HCT116 (cell line): ENCODE results near the gene BTBD16. TPM values are rescaled to one million over a fixed set of nuclear protein-coding genes. Genes with fewer than 3 reads are reported as not detected.

Experiments
- ATAC-seq: fragments of 200-7000 bp; cut with Tn5 transposase; 2 replicates; pipeline ENCODE4 v1.9.1; 2020; ENCODE audit warnings: mild to moderate bottlenecking, moderate library complexity
- BruUV-seq: library from RNA; stranded (reverse); fragments of 400-500 nt; replicated peaks from 2 replicates; lab custom pipeline; 2021; lab: Mats Ljungman, UMichigan
- CTCF ChIA-PET: fragments of 300-600 bp; sonication (Branson Sonifier 250); formaldehyde crosslinking; loops from one replicate; lab custom pipeline; 2021; ENCODE audit warnings: antibody characterized with exemption; lab: Charles Lee
- POLR2A ChIA-PET: fragments of 300-600, 350-600 bp; sonication (Branson Sonifier 250); formaldehyde crosslinking; loops from one replicate; lab custom pipeline; 2021; ENCODE audit warnings: antibody characterized with exemption; lab: Charles Lee
- RAD21 ChIA-PET, 2 experiments: fragments of 300-600 bp; sonication (Branson Sonifier 250); formaldehyde crosslinking; loops; one replicate each; lab custom pipeline; 2023; ENCODE audit warnings: low total read pairs in 2 of 2; ENCODE audit not compliant: uncharacterized antibody in 2 of 2, unreplicated experiment in 2 of 2, low non-redundant PET in 1 of 2; lab: Charles Lee
- DNase-seq: peaks from one replicate; pipeline ENCODE4 v3.0.0-alpha.2; 2010; ENCODE audit warnings: low read depth, low spot score
- H2AFZ ChIP-seq: fragments of 200-600 bp; shearing (Covaris generic), sonication (generic); 2 replicates; pipeline ENCODE4 v1.6.1; 2017; ENCODE audit warnings: low read depth, mixed run types, mixed read lengths, antibody characterized with exemption, low read length; ENCODE audit not compliant: poor library complexity, severe bottlenecking
- H3K27ac ChIP-seq: 2 replicates; pipeline ENCODE4 v1.5.1; 2012; ENCODE audit warnings: low read depth, low read length
- H3K27me3 ChIP-seq: fragments of 200-600 bp; sonication (generic); 2 replicates; pipeline ENCODE4 v1.6.1; 2016; ENCODE audit warnings: mixed run types, low read length, mixed read lengths; ENCODE audit not compliant: insufficient read depth
- H3K36me3 ChIP-seq, 2 experiments: fragments of 200-500 bp in 1 of 2; fragments of 200-600 bp in 1 of 2; sonication (Bioruptor generic) in 1 of 2; sonication (generic) in 1 of 2; 2 replicates each; pipeline versions ENCODE4 v1.5.1 to v1.6.1; 2014 to 2016; ENCODE audit warnings: low read length in 2 of 2, inconsistent platforms in 1 of 2, mixed read lengths in 1 of 2, mixed run types in 1 of 2; ENCODE audit not compliant: insufficient read depth in 2 of 2, control insufficient read depth in 1 of 2
- H3K4me1 ChIP-seq, 2 experiments: fragments of 200-600 bp in 1 of 2; sonication (generic) in 1 of 2; 2 replicates each; pipeline versions ENCODE4 v1.5.1 to v1.6.1; 2012 to 2017; ENCODE audit warnings: low read length in 2 of 2, inconsistent platforms in 1 of 2, mild to moderate bottlenecking in 1 of 2, mixed read lengths in 1 of 2, mixed run types in 1 of 2, moderate library complexity in 1 of 2; ENCODE audit not compliant: insufficient read depth in 2 of 2, control insufficient read depth in 1 of 2
- H3K4me2 ChIP-seq: fragments of 200-600 bp; sonication (generic); 2 replicates; pipeline ENCODE4 v1.6.1; 2017; ENCODE audit warnings: mixed run types, low read length, mixed read lengths
- H3K4me3 ChIP-seq, 2 experiments: fragments of 200-600 bp in 1 of 2; sonication (generic) in 1 of 2; replicated peaks in 1 of 2; 2 replicates each; pipeline ENCODE4 v1.5.1; 2011 to 2016; ENCODE audit warnings: low read length in 2 of 2, control low read depth in 1 of 2, low read depth in 1 of 2, mild to moderate bottlenecking in 1 of 2, mixed read lengths in 1 of 2, mixed run types in 1 of 2
- H3K79me2 ChIP-seq: fragments of 200-600 bp; sonication (generic); 2 replicates; pipeline ENCODE4 v1.6.1; 2017; ENCODE audit warnings: mild to moderate bottlenecking, mixed run types, low read length, moderate library complexity, mixed read lengths; ENCODE audit not compliant: insufficient read depth
- H3K9ac ChIP-seq: fragments of 200-600 bp; sonication (generic); 2 replicates; pipeline ENCODE4 v1.6.1; 2016; ENCODE audit warnings: low read length, mixed read lengths
- H3K9me2 ChIP-seq: fragments of 200-600 bp; sonication (generic), shearing (Covaris generic); 2 replicates; pipeline ENCODE4 v1.6.1; 2017; ENCODE audit warnings: mixed run types, mild to moderate bottlenecking, moderate library complexity; ENCODE audit not compliant: insufficient read depth
- H3K9me3 ChIP-seq, 2 experiments: fragments of 200-500 bp in 1 of 2; fragments of 200-600 bp in 1 of 2; sonication (Bioruptor generic) in 1 of 2; sonication (generic) in 1 of 2; 2 replicates each; pipeline ENCODE4 v1.6.1; 2014 to 2017; ENCODE audit warnings: low read length in 2 of 2, mixed read lengths in 2 of 2, inconsistent platforms in 1 of 2, low read depth in 1 of 2, mild to moderate bottlenecking in 1 of 2, mixed run types in 1 of 2, moderate library complexity in 1 of 2; ENCODE audit not compliant: control insufficient read depth in 1 of 2, insufficient read depth in 1 of 2
- H4K20me1 ChIP-seq: fragments of 200-600 bp; sonication (generic), shearing (Covaris generic); 2 replicates; pipeline ENCODE4 v1.6.1; 2017; ENCODE audit warnings: mixed run types, mild to moderate bottlenecking, moderate library complexity; ENCODE audit not compliant: insufficient read depth
- CBX3 ChIP-seq: IDR thresholded peaks from 2 replicates; pipeline ENCODE4 v1.6.1; 2012; ENCODE audit warnings: low read depth
- JUND ChIP-seq: IDR thresholded peaks from 2 replicates; pipeline ENCODE4 v1.6.1; 2012
- POLR2A ChIP-seq: IDR thresholded peaks from 2 replicates; pipeline ENCODE4 v1.7.0; 2011; ENCODE audit warnings: borderline replicate concordance; ENCODE audit not compliant: insufficient read depth, insufficient read length; ENCODE audit errors: extremely low read depth
- POLR2AphosphoS5 ChIP-seq: IDR thresholded peaks from 2 replicates; pipeline ENCODE4 v1.6.1; 2011; ENCODE audit warnings: mild to moderate bottlenecking, low read depth, low read length, moderate library complexity
- RAD21 ChIP-seq: IDR thresholded peaks from 2 replicates; pipeline ENCODE4 v1.6.1; 2012; ENCODE audit warnings: low read depth, mild to moderate bottlenecking
- SIN3A ChIP-seq: IDR thresholded peaks from 2 replicates; pipeline ENCODE4 v1.6.1; 2012; ENCODE audit warnings: low read depth
- SP1 ChIP-seq: IDR thresholded peaks from 2 replicates; pipeline ENCODE4 v1.6.1; 2012; ENCODE audit warnings: low read depth
- YY1 ChIP-seq: IDR thresholded peaks from 2 replicates; pipeline ENCODE4 v1.6.1; 2011; ENCODE audit warnings: low read length, low read depth, moderate library complexity, mild to moderate bottlenecking; ENCODE audit not compliant: insufficient replicate concordance; ENCODE audit errors: extremely low read depth
- ZFX ChIP-seq: fragments of 450-650 bp; IDR thresholded peaks from 2 replicates; pipeline ENCODE4 v1.6.1; 2017
- ZNF274 ChIP-seq: fragments of 200-500 bp; sonication (Bioruptor generic); IDR thresholded peaks from 2 replicates; pipeline ENCODE4 v1.6.1; 2014; ENCODE audit warnings: mild to moderate bottlenecking, low read depth, low read length, inconsistent platforms
- intact Hi-C: fragments of 100-400 bp; cut with micrococcal nuclease; formaldehyde crosslinking; loops from 2 replicates; pipeline ENCODE4 v1.10.0; 2022
- total RNA-seq: library from RNA; stranded (reverse); gene quantifications from one replicate; pipeline ENCODE4 v1.2.1, GENCODE V29; 2021; ENCODE audit not compliant: unreplicated experiment
- TF ChIP-seq, protein P1 (sequence below): IDR thresholded peaks from 2 replicates; pipeline ENCODE4 v1.6.1; 2012; ENCODE audit warnings: low read depth
- TF ChIP-seq, protein P2 (sequence below): IDR thresholded peaks from 2 replicates; pipeline ENCODE4 v1.6.1; 2012
- TF ChIP-seq, protein P3 (sequence below), 3 experiments: fragments of 200-600 bp in 1 of 3; sonication (generic) in 1 of 3; IDR thresholded peaks in 2 of 3; conservative IDR thresholded peaks in 1 of 3; 2 replicates each; pipeline ENCODE4 v1.5.1; 2012 to 2017; ENCODE audit warnings: low read depth in 2 of 3, low read length in 2 of 3, antibody characterized with exemption in 1 of 3, borderline replicate concordance in 1 of 3, control low read depth in 1 of 3, mild to moderate bottlenecking in 1 of 3, mixed read lengths in 1 of 3, mixed run types in 1 of 3, moderate library complexity in 1 of 3; ENCODE audit not compliant: insufficient read depth in 1 of 3

The BTBD16 gene
- total RNA-seq, 1 experiment from 2014 or later, result 0.27 TPM

DNA sequence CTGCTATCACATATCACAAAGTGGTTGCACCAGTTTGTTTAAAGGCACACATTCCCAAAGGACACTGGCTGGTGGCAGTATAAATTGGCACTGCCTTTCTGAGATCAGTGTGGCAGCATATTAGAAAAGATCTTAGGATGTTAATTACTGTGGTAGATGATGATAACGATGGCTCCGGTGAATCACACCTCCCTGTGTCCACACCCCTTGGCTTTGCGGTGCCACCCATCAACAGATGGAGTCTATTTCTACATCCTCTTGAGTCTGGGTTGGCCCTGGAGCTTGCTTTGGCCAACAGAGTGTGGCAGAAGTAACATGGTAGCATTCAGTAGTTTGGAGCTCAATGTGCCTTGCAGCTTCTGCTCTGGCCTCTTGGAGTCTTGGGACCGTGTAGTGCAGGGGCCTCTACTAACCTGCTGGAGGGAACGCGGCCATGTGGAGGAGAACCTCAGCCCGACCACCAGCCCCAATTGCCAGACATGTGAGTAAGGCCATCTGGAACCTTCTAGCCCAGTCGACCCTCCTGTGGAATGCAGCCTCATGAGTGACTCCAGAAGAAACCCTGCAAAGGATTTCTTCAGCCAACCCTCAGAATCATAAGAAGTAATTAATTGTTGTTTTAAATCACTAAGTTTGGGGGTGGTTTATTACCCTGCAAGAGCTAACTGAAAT, 76.2 kb downstream of the BTBD16 start (continued):
- TF ChIP-seq, protein P1, sequence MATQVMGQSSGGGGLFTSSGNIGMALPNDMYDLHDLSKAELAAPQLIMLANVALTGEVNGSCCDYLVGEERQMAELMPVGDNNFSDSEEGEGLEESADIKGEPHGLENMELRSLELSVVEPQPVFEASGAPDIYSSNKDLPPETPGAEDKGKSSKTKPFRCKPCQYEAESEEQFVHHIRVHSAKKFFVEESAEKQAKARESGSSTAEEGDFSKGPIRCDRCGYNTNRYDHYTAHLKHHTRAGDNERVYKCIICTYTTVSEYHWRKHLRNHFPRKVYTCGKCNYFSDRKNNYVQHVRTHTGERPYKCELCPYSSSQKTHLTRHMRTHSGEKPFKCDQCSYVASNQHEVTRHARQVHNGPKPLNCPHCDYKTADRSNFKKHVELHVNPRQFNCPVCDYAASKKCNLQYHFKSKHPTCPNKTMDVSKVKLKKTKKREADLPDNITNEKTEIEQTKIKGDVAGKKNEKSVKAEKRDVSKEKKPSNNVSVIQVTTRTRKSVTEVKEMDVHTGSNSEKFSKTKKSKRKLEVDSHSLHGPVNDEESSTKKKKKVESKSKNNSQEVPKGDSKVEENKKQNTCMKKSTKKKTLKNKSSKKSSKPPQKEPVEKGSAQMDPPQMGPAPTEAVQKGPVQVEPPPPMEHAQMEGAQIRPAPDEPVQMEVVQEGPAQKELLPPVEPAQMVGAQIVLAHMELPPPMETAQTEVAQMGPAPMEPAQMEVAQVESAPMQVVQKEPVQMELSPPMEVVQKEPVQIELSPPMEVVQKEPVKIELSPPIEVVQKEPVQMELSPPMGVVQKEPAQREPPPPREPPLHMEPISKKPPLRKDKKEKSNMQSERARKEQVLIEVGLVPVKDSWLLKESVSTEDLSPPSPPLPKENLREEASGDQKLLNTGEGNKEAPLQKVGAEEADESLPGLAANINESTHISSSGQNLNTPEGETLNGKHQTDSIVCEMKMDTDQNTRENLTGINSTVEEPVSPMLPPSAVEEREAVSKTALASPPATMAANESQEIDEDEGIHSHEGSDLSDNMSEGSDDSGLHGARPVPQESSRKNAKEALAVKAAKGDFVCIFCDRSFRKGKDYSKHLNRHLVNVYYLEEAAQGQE, result no peak
- TF ChIP-seq ZNF274 (no peak), RAD21 (no peak), POLR2AphosphoS5 (no peak), CBX3 (no peak), SP1 (no peak), SIN3A (no peak), JUND (no peak), POLR2A (no peak), YY1 (no peak)

DNA sequence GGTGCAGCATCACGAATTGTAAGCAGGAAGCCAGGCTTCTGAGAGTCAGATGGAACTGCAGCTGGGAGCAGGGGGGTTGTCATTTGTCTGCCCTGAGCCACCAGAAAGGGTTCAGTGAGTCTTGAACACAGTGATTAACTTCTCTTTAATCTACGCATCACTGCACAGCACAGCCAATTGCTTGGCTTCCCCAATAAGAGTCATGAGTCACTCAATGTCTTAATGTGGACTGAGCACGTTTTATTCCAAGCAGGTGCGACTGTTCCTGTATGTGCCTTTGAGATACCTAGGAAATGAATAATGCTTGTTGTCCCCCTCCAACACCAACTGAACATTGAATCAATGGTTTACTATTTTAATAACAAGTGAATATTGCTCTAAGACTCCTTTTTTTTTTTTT, 77.4 kb downstream of the BTBD16 start:
- no TSS peak for BruUV-seq
- Histone ChIP-seq H3K27ac (no peak overlapping the region), H3K79me2 (no peaks in the 10 kb centered on the region), H3K27me3 (no peaks in the 10 kb centered on the region), H4K20me1 (no peaks in the 10 kb centered on the region), H3K4me1 (peaks cover 7 to 12% of the 10 kb centered on the region in 2 experiments), H3K36me3 (no peaks in the 10 kb centered on the region), H3K9ac (no peak overlapping the region), H3K4me2 (no peak overlapping the region), H2AFZ (no peak overlapping the region), H3K9me2 (no peaks in the 10 kb centered on the region), H3K4me3 (no peak overlapping the region), H3K9me3 (no peaks in the 10 kb centered on the region; a peak in 1 of 4 replicates)
- CTCF ChIA-PET, result no interaction called here
- RAD21 ChIA-PET, result no interaction called here
- DNase-seq (no peak), ATAC-seq (no peak)
- intact Hi-C loops, result no loop called here
- TF ChIP-seq, protein P1, result no peak
- TF ChIP-seq SIN3A (no peak), POLR2AphosphoS5 (no peak), JUND (no peak), ZFX (no peak)
- TF ChIP-seq, protein P2, sequence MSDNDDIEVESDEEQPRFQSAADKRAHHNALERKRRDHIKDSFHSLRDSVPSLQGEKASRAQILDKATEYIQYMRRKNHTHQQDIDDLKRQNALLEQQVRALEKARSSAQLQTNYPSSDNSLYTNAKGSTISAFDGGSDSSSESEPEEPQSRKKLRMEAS, result no peak
- TF ChIP-seq, protein P3, sequence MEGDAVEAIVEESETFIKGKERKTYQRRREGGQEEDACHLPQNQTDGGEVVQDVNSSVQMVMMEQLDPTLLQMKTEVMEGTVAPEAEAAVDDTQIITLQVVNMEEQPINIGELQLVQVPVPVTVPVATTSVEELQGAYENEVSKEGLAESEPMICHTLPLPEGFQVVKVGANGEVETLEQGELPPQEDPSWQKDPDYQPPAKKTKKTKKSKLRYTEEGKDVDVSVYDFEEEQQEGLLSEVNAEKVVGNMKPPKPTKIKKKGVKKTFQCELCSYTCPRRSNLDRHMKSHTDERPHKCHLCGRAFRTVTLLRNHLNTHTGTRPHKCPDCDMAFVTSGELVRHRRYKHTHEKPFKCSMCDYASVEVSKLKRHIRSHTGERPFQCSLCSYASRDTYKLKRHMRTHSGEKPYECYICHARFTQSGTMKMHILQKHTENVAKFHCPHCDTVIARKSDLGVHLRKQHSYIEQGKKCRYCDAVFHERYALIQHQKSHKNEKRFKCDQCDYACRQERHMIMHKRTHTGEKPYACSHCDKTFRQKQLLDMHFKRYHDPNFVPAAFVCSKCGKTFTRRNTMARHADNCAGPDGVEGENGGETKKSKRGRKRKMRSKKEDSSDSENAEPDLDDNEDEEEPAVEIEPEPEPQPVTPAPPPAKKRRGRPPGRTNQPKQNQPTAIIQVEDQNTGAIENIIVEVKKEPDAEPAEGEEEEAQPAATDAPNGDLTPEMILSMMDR (IDR thresholded peaks at IDR 0.05 in 2 of 3, conservative IDR thresholded peaks at IDR 0.05 in 1 of 3; ENCODE audit: borderline replicate concordance in 1 of 3, insufficient read depth in 1 of 3, low read depth in 2 of 3, low read length in 2 of 3), result no peak
- POLR2A ChIA-PET, result no interaction called here
